Spleen (tissue), 7 donors: ENCODE data around the gene IL31.

Source experiments
- CTCF ChIP-seq, 11 experiments: fragments of 200-600 bp in 7 of 11; fragments of 450-650 bp in 4 of 11; sonication (generic) in 4 of 11; IDR thresholded peaks in 8 of 11; conservative IDR thresholded peaks in 3 of 11; 1 replicate in 7 of 11; 2 replicates in 4 of 11; pipeline versions ENCODE4 v1.4.0 to v1.8.0; 2016 to 2021; ENCODE audit warnings: antibody characterized with exemption in 11 of 11, inconsistent platforms in 4 of 11, mild to moderate bottlenecking in 1 of 11
- POLR2A ChIP-seq, 3 donors: fragments of 450-650 bp; IDR thresholded peaks; one replicate each; pipeline ENCODE4 v1.5.1; 2017; ENCODE audit warnings: antibody characterized with exemption in 3 of 3, mild to moderate bottlenecking in 1 of 3
- POLR2AphosphoS5 ChIP-seq, 3 donors: sonication (generic); formaldehyde crosslinking; IDR thresholded peaks; one replicate each; pipeline ENCODE4 v1.5.1; 2017; ENCODE audit warnings: antibody characterized with exemption in 3 of 3
- donor health status: DM: no; HTN: no; CAD: no; lungs with moderate emphysema.
- donor health status: DM: no; HTN: no; CAD: no.
- donor health status: DM: no; HTN: no; CAD: no.

DNA sequence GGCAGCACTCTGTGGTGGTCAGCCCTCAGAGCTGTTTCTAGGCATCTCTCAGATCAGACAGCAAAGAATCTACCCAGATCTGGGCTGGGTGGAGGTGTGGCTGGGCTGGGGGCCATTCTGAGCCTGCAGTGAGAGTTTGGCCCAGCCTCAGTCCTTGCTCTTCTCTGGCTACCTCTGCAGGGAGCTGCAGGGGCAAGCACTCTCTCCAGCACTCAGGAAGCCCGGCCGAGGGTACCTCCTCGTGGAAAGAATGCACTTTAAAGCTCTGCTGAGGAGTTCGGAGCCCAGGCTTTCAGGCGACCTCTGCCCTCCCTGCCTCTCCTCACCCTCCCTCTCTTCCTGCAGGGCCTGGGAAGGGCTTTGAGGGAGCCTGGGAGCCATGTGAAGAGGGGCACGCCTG lies 31.2 kb downstream of the IL31 start:
- TF ChIP-seq CTCF (IDR thresholded peaks at IDR 0.05 in 8 of 11, conservative IDR thresholded peaks at IDR 0.05 in 3 of 11) (no peak), POLR2A (IDR thresholded peaks at IDR 0.05) (no peak), POLR2AphosphoS5 (IDR thresholded peaks at IDR 0.05) (no peak)
